DMS53 treated with DMSO at 0.1 percent for 48 hours (cell line): ENCODE results near the gene PET100.

ENCODE experiments used
- DNase-seq: peaks from one replicate; lab custom pipeline; 2025; ENCODE audit not compliant: unreplicated experiment; lab: John Stamatoyannopoulos, UW

The PET100 gene

GRCh38 chr19:7612282-7613274 is 17.0 kb upstream of the PET100 start:
- DNase-seq, result no peak

GRCh38 chr19:7614859-7615741 is 14.5 kb upstream of the PET100 start:
- DNase-seq, result no peak

- DNase-seq, result no peak
Measured at GRCh38 chr19:7617172-7617571, 12.4 kb upstream of the PET100 start.

GRCh38 chr19:7617735-7618134 is 11.9 kb upstream of the PET100 start:
- DNase-seq, result no peak

GRCh38 chr19:7618348-7618747 is 11.2 kb upstream of the PET100 start:
- no peak for DNase-seq

- DNase-seq, result peak; percentile 30
Measured at GRCh38 chr19:7618771-7619510, 10.7 kb upstream of the PET100 start.

GRCh38 chr19:7619671-7620441 is 9.7 kb upstream of the PET100 start:
- DNase-seq, result peak; percentile 39

- no peak for DNase-seq
Measured at GRCh38 chr19:7620442-7621412, 8.9 kb upstream of the PET100 start.

GRCh38 chr19:7622933-7623685 is 6.5 kb upstream of the PET100 start:
- DNase-seq, result no peak

- no peak for DNase-seq
Measured at GRCh38 chr19:7623725-7624603, 5.6 kb upstream of the PET100 start.

GRCh38 chr19:7624810-7625209 is 4.8 kb upstream of the PET100 start:
- DNase-seq, result no peak

GRCh38 chr19:7625763-7626372 is 3.7 kb upstream of the PET100 start:
- DNase-seq, result no peak

- DNase-seq, result no peak
Measured at GRCh38 chr19:7627166-7627565, 2.4 kb upstream of the PET100 start.

- no peak for DNase-seq
Measured at GRCh38 chr19:7628589-7629311, 843 bp upstream of the PET100 start.

- DNase-seq, result no peak
Measured at GRCh38 chr19:7631577-7631976, 2.0 kb downstream of the PET100 start.
